ENCODE measurements around the gene MOGAT1. TPM values are rescaled to one million over a fixed set of nuclear protein-coding genes. Genes with fewer than 3 reads are reported as not detected.
"Not testable (repeated sequence)": the region's sequence is repeated elsewhere in the genome, so short reads cannot be mapped to it uniquely, and the experiment has no call there.

Gene MOGAT1
- total RNA-seq, 2 experiments from 2014 or later, result not detected

DNA sequence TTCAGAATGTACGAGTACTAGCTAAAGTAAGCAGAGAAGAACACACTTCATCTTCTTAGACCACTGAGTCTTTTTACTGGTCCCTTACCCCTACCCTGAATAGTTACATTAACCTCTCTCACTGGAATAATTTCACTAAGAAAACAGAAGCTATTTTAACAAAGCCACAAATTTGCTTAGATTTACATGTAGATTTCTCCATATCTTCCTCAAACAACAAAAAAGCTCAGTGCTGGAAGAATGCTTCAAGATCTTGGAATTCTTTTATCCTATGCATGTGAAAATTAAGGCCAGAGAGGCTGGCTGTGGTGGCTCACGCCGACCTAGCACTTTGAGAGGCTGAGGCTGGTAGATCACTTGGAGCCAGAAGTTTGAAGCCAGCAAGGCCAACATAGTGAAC lies 35.2 kb downstream of the MOGAT1 start:
- Mint-ChIP-seq H3K27ac (no peak overlapping the region), H3K9me3 (no peaks in the 10 kb centered on the region), H3K27me3 (peaks cover 24% of the 10 kb centered on the region), H3K36me3 (ENCODE audit: low read depth) (no peaks in the 10 kb centered on the region), H3K4me1 (peaks cover 24% of the 10 kb centered on the region), H3K4me3 (no peak overlapping the region)
- POLR2A ChIA-PET, result no interaction called here
- CTCF ChIA-PET, result interaction anchor here (0.8 to 3.2 kb wide), 6 partner anchors 10 to 233 kb away, joined by 3 to 20 read pairs (median 4); no protein-coding TSS in a partner anchor
- DNase-seq, result no peak

DNA sequence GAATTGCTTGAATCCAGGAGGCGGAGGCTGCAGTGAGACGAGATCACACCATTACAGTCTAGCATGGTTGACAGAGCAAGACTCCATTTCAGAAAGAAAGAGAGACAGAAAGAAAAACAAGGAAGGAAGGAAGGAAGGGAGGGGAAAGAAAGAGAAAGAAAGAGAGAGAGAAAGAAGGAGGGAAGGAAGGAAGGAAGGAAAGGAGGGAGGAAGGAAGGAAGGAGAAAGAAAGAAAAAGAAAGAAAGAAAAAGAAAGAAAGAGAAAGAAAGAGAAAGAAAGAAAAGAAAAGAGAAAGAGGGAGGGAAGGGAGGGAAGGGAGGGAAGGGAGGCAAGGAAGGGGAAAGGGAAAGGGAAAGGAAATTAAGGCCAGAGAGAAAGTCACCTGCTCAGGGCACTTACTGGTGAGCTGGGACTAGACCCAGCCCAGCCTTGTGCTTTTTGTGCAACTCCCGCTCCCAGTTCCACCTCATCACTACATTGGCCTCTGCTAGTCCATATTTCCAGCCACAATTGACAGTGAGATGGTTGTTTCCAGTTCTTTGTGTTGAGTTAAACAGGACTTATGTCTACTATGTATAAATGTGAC lies 35.7 kb downstream of the MOGAT1 start:
- Mint-ChIP-seq H3K27ac (no peak overlapping the region), H3K4me1 (peaks cover 18% of the 10 kb centered on the region), H3K36me3 (ENCODE audit: low read depth) (no peaks in the 10 kb centered on the region), H3K9me3 (no peaks in the 10 kb centered on the region), H3K4me3 (no peak overlapping the region), H3K27me3 (peaks cover 18% of the 10 kb centered on the region)
- CTCF ChIA-PET, result interaction anchor here (0.6 to 3.2 kb wide), 9 partner anchors 10 to 234 kb away, joined by 3 to 20 read pairs (median 4); no protein-coding TSS in a partner anchor
- no peak for DNase-seq
- POLR2A ChIA-PET, result interaction anchor here (0.6 kb wide), 1 partner anchor 205 kb away, joined by 3 read pairs; no protein-coding TSS in a partner anchor

DNA sequence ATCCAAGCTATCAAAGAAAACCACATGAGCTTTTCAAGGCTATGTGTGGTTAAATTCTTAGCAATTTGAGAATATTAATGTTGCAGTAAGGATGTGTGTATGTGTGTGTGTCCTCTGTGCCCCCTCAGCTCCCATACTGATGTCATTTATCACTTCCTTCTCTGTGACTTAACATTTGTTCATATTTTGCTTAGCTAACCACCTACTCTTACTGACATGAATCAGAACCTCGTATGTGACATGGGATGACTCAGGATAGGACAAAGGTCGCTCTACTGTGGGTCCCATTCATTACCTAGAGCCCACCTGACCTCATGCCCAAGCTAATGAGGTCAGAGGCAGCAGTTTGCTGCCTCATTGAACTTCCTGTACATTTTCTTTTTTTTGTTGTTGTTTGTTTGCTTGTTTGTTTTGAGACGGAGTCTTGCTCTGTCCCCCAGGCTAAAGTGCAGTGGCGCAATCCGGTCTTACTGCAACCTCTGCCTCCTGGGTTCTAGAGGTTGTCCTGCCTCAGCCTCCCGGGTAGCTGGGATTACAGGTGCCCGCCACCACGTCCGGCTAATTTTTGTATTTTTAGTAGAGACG lies 36.3 kb downstream of the MOGAT1 start:
- ChIA-PET CTCF (interaction anchor here (0.6 to 3.2 kb wide), 9 partner anchors 11 to 1432 kb away, joined by 3 to 20 read pairs (median 4); no protein-coding TSS in a partner anchor), POLR2A (interaction anchor here (0.6 kb wide), 1 partner anchor 204 kb away, joined by 3 read pairs; no protein-coding TSS in a partner anchor)
- peaks cover 16% of the 10 kb centered on the region for H3K4me1 Mint-ChIP-seq
- H3K27ac Mint-ChIP-seq, result no peak overlapping the region
- no peak overlapping the region for H3K4me3 Mint-ChIP-seq
- H3K9me3 Mint-ChIP-seq, result no peaks in the 10 kb centered on the region
- no peaks in the 10 kb centered on the region for H3K36me3 Mint-ChIP-seq (ENCODE audit: low read depth)
- peaks cover 16% of the 10 kb centered on the region for H3K27me3 Mint-ChIP-seq
- DNase-seq, result no peak

DNA sequence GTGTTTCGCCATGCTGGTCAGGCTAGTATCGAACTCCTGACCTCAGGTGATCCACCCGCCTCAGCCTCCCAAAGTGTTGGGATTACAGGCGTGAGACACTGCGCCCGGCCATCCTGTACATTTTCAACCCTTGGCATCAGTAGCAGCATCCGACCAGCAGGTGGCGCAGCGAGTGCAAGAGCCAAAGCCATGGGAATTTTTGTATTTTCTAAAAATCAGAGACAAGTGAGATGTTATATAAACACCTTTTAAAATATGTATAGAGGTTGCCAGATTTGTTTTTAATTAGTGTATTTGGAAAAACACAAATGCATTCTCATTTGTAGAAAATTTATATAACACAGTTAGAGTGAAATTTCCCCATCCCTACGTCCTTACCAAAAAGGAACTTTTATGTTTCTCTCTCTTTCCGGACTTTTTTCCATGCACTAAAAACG lies 36.8 kb downstream of the MOGAT1 start:
- DNase-seq, result peak; percentile 79
- Mint-ChIP-seq H3K4me1 (peaks cover 16% of the 10 kb centered on the region), H3K36me3 (ENCODE audit: low read depth) (no peaks in the 10 kb centered on the region), H3K27ac (no peak overlapping the region), H3K27me3 (peaks cover 16% of the 10 kb centered on the region), H3K9me3 (no peaks in the 10 kb centered on the region), H3K4me3 (no peak overlapping the region)
- ChIA-PET POLR2A (no interaction called here), CTCF (interaction anchor here (0.6 to 3.2 kb wide), 8 partner anchors 13 to 1432 kb away, joined by 3 to 20 read pairs (median 4); no protein-coding TSS in a partner anchor)

DNA sequence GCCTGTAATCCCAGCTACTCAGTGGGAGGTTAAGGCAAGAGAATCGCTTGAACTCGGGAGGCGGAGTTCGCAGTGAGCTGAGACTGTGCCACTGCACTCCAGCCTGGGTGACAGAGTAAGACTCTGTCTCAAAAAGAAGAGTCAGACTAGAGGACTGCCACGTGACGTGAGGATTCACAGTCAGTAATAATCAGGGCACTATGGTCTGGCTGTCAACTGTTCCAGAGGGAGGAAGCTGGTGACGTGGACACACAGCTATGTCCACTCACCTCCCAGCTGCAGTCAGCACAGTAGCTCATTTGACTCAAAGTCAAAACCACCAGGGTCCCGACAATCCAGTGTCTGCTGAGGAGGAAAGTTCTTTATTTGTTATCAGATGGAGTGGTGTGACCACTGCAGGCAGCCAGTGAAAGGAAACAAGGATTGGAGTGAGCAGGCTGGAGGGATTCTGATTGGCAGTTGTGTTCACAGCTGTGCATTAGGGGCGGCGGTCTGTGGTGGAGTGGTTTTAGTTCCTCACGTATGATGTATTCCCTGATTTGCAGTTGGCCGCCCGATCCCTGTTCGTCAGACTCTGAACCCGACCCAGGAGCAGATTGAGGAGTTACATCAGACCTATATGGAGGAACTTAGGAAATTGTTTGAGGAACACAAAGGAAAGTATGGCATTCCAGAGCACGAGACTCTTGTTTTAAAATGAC lies 37.9 kb downstream of the MOGAT1 start:
- no peak for DNase-seq
- ChIA-PET CTCF (interaction anchor here (0.6 to 1.5 kb wide), 7 partner anchors 19 to 1416 kb away, joined by 3 to 4 read pairs (median 3); no protein-coding TSS in a partner anchor), POLR2A (no interaction called here)
- H3K27ac Mint-ChIP-seq, result no peak overlapping the region
- peaks cover 16% of the 10 kb centered on the region for H3K4me1 Mint-ChIP-seq
- no peaks in the 10 kb centered on the region for H3K36me3 Mint-ChIP-seq (ENCODE audit: low read depth)
- no peak overlapping the region for H3K4me3 Mint-ChIP-seq
- no peaks in the 10 kb centered on the region for H3K9me3 Mint-ChIP-seq
- peaks cover 21% of the 10 kb centered on the region for H3K27me3 Mint-ChIP-seq

DNA sequence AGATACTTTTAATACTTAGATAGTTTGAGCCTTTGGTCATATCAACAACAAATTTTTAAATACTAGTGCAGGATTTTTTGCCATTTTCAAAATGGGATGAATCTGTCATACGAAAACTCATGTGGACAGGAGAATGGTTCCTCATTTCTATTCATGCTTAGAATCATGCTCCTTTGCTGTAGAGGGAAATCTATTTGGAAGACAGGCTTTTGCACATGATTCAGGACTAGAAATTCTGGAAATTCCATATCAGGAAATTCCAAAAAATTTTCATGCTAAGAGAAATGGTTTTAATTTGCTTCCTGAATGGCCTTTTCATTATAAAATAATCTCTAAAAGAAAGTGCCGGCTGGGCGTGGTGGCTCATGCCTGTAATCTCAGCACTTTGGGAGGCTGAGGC lies 39.3 kb downstream of the MOGAT1 start:
- peaks cover 24% of the 10 kb centered on the region for H3K27me3 Mint-ChIP-seq
- H3K27ac Mint-ChIP-seq, result no peak overlapping the region
- CTCF ChIA-PET, result no interaction called here
- no peak overlapping the region for H3K4me3 Mint-ChIP-seq
- no peaks in the 10 kb centered on the region for H3K9me3 Mint-ChIP-seq
- H3K36me3 Mint-ChIP-seq (ENCODE audit: low read depth), result no peaks in the 10 kb centered on the region
- peaks cover 19% of the 10 kb centered on the region for H3K4me1 Mint-ChIP-seq
- POLR2A ChIA-PET, result no interaction called here
- no peak for DNase-seq

DNA sequence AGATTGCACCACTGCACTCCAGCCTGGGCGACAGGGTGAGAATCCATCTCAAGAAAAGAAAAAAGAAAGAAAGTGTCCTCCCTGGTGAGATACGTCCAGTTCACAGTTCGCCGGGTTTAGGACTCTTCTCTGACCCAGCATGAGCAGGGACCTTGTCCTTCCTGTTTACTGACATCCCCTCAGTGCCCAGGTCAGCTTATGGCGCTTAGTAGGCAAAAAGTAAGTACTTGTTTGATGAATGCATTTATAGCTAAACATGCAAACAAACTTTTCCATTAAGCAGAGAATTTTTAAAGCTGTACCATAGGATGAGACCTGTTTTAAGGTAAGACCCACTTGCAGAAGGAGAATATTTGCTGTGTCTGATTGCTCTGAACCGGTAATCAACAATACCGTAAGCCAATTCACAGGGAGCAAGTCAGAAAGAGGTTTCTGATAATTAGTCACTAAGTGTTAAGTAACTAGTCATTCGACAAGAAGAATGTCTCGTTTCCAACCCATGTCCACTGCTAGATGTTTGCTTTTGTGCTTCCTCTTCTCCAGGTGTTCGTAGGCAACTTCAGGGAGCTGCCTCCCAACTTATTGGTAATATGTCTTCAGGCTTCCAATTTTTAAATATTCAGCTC lies 40.0 kb downstream of the MOGAT1 start:
- H3K4me3 Mint-ChIP-seq, result no peak overlapping the region
- H3K9me3 Mint-ChIP-seq, result no peaks in the 10 kb centered on the region
- H3K27me3 Mint-ChIP-seq, result peaks cover 26% of the 10 kb centered on the region
- CTCF ChIA-PET, result no interaction called here
- no peak overlapping the region for H3K27ac Mint-ChIP-seq
- no peak for DNase-seq
- H3K36me3 Mint-ChIP-seq (ENCODE audit: low read depth), result no peaks in the 10 kb centered on the region
- peaks cover 19% of the 10 kb centered on the region for H3K4me1 Mint-ChIP-seq
- POLR2A ChIA-PET, result no interaction called here

DNA sequence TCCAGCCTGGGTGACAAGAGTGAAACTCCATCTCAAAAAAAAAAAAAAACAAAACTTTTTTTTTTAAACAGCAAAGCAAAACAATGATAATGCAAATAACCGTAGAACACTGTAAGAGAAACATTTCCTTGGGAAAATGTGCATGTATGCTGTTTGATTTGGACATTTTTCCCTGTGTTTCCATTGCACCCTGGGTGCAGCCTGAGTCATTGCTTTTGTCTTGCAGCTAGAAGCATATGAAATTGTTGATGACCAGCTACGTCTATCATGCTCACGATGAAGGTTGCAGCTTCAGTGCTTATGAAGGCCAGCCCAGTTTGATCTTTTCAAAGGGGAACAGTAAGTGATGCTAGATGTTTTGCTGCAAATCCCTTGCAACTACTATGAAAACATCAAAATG lies 41.5 kb downstream of the MOGAT1 start:
- H3K4me1 Mint-ChIP-seq, result peaks cover 9% of the 10 kb centered on the region
- ChIA-PET POLR2A (no interaction called here), CTCF (no interaction called here)
- H3K27me3 Mint-ChIP-seq, result peaks cover 21% of the 10 kb centered on the region
- no peaks in the 10 kb centered on the region for H3K36me3 Mint-ChIP-seq (ENCODE audit: low read depth)
- no peak overlapping the region for H3K27ac Mint-ChIP-seq
- no peaks in the 10 kb centered on the region for H3K9me3 Mint-ChIP-seq
- no peak overlapping the region for H3K4me3 Mint-ChIP-seq
- no peak for DNase-seq

DNA sequence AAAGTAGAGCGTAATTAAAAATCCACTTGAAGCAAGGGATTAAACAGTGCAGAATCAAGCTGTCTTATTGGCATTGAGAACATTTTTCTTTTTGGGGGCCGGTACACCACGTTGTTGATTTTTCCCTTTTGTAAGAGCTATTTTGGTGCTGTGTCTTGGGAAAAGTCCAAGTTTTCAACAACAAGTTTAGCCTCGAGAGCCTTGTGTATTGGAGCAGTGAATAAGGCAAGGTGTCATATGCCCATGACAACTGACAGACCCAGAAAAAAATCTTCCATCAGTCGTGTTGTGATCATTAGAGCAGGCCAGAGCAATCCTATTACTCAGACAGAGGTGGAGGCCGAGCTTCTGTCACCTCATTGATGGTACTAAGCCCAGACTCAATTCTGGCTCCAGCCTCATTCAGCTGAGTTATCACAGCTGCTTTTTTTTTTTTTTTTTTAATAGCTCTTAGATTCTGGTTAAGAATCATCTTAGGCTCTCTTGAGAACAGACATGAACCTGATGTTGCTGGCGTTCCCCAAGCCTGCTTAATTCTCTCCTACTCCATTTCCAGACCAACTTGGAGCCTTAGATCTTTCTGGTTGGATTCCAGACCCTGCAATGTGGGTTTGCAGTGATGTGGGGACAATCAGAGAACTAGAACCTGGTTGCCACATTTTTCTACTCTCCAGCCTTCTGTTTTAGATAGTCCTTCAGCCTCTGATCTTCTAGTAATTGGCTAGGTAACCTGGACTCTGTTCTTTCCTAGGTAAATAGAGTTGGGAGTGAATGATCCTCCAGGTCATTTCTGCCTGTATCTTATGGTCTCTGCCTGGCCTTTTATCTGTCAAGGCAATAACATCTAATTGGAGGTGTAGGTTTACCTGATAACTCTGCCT lies 43.1 kb downstream of the MOGAT1 start:
- DNase-seq, result no peak
- peaks cover 16% of the 10 kb centered on the region for H3K27me3 Mint-ChIP-seq
- peaks cover 3% of the 10 kb centered on the region for H3K4me1 Mint-ChIP-seq
- ChIA-PET CTCF (no interaction called here), POLR2A (no interaction called here)
- no peak overlapping the region for H3K27ac Mint-ChIP-seq
- no peaks in the 10 kb centered on the region for H3K36me3 Mint-ChIP-seq (ENCODE audit: low read depth)
- no peaks in the 10 kb centered on the region for H3K9me3 Mint-ChIP-seq
- H3K4me3 Mint-ChIP-seq, result no peak overlapping the region

DNA sequence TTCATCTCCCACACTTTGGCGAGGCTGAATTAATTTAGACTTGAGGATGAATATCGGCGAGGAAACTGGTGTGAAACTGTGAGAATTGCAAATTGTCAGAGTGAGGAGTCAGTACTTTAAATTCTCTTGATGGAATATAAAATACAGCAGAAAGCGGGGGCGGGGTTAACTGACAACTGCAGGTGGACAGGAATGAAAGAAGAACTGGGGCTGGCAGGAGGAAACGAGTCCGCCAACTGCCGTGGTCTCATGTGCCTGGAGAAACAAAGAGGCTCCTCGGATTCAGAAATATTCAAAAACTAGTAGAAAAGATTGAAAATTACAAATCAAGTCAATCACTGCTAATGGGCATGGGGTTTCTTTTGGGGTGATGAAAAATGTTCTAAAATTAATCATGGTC lies 44.3 kb downstream of the MOGAT1 start:
- no peak for DNase-seq
- H3K4me3 Mint-ChIP-seq, result no peak overlapping the region
- H3K4me1 Mint-ChIP-seq, result peaks cover 3% of the 10 kb centered on the region
- no peaks in the 10 kb centered on the region for H3K36me3 Mint-ChIP-seq (ENCODE audit: low read depth)
- peaks cover 15% of the 10 kb centered on the region for H3K27me3 Mint-ChIP-seq
- CTCF ChIA-PET, result no interaction called here
- POLR2A ChIA-PET, result no interaction called here
- no peak overlapping the region for H3K27ac Mint-ChIP-seq
- H3K9me3 Mint-ChIP-seq, result no peaks in the 10 kb centered on the region

DNA sequence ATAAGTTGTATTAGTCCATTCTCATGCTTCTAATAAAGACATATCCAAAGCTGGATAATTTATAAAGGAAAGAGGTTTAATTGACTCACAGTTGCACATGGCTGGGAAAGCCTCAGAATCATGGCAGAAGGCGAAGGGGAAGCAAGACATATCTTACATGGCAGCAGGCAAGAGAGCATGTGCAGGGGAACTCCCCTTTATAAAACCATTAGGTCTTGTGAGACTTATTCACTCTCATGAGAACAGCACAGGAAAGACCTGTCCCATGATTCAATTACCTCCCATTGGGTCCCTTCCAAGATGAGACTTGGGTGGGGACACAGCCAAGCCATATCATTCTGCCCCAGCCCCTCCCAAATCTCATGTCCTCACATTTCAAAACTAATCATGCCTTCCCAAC lies 48.3 kb downstream of the MOGAT1 start:
- DNase-seq; CTCF ChIA-PET; H3K4me3 Mint-ChIP-seq; H3K9me3 Mint-ChIP-seq; H3K27ac Mint-ChIP-seq; H3K4me1 Mint-ChIP-seq; POLR2A ChIA-PET; H3K27me3 Mint-ChIP-seq; H3K36me3 Mint-ChIP-seq (ENCODE audit: low read depth): not testable (repeated sequence)

DNA sequence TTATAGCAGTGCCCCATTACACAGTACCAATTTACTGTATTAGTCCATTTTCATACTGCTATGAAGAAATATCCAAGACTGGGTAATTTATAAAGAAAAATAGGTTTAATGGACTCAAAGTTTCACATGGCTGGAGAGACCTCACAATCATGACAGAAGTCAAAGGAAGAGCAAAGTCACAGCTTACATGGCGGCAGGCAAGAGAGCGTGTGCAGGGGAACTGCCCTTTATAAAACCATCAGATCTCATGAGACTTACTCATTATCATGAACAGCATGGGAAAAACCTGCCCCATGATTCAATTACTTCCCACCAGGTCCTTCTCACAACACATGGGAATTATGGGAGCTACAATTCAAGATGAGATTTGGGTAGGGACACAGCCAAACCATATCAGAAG lies 50.1 kb downstream of the MOGAT1 start:
- CTCF ChIA-PET, result interaction anchor here (0.7 kb wide), 1 partner anchor 16 kb away, joined by 3 read pairs; no protein-coding TSS in a partner anchor
- H3K27me3 Mint-ChIP-seq; H3K4me3 Mint-ChIP-seq; H3K4me1 Mint-ChIP-seq; H3K36me3 Mint-ChIP-seq (ENCODE audit: low read depth); H3K27ac Mint-ChIP-seq; H3K9me3 Mint-ChIP-seq; POLR2A ChIA-PET; DNase-seq: not testable (repeated sequence)
